Left ventricle myocardium superior (tissue), 1 donor: ENCODE measurements around the gene MCM8. TPM values are rescaled to one million over a fixed set of nuclear protein-coding genes. Genes with fewer than 3 reads are reported as not detected.

Source experiments
- ATAC-seq: fragments of 200-7000 bp; cut with Tn5 transposase; one replicate; pipeline ENCODE4 v1.9.1; 2020; ENCODE audit warnings: mild to moderate bottlenecking, moderate library complexity
- DNase-seq: peaks from one replicate; pipeline ENCODE4 v3.0.0-alpha.2; 2020
- intact Hi-C: fragments of 100-400 bp; cut with micrococcal nuclease; formaldehyde crosslinking; loops from one replicate; pipeline ENCODE4 v1.11.0; 2022
- long read RNA-seq: library from polyadenylated mRNA; unstranded; transcript quantifications from one replicate; pipeline ENCODE4 v2.0.0, GENCODE V29; 2021
- total RNA-seq: library from RNA; stranded (reverse); fragmentation: NEBNext Ultra II Directional; extraction: Animal tissue kit (Norgen Biotek cat#: 25700); gene quantifications from one replicate; pipeline ENCODE4 v1.2.1, GENCODE V29; 2021
- donor health status: DM: no; HTN: yes; CAD: no; lungs with severe emphysema.

MCM8 gene
- 6.7 TPM for total RNA-seq
- long read RNA-seq = 0 reads

GRCh38 chr20:5950271-5951031, at the start of gene MCM8, which contains the start of gene TRMT6:
MCM8 (plus strand) TSS chr20:5950652; CDS start chr20:5952016, 1,364 bp downstream.
TRMT6 (minus strand) TSS chr20:5950533; CDS start chr20:5950405, 128 bp downstream.
- ATAC-seq = peak; percentile 100
- intact Hi-C loops = no loop called here
- DNase-seq = peak; percentile 97

DNA sequence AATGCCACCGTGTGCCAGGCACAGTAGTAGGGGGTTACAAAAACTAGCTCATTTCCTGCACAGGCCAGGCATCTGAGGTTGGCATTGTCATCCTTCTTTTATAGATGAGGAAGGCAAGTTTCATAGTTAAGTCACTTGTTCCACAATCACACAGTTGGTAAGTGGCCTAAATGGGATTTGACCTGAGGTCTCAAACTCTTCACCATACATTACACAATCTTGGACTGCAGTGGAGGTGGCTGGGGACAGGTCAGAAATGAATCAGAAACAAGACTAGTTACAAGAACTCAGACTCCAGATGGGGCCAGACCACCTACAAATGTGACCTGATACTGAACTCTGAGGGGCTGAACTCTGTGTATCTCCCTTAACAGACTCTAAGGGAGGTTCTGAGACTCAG, 49.5 kb upstream of the MCM8 start:
- ATAC-seq (no peak), DNase-seq (no peak)
- intact Hi-C loops = no loop called here

DNA sequence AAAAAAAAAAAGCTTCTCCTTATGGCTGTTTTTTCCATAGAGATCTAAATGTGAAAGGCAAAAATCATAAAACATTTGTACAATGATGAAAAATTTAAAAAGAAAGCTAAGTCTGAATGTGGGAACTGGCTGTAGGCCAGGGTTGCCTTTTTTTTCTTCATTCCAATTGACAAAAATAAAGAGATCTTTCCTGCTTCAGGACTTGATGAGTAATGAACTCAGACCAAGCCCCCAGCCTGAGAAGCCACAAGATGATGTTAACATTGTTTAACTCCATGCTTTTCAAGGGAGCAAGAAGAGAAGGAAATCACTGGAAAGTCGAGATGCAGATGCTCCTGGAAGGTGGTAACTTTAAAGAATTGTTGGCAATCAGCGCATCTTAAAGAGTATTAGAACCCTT, 41.5 kb upstream of the MCM8 start:
- ATAC-seq = no peak
- intact Hi-C loops = no loop called here

DNA sequence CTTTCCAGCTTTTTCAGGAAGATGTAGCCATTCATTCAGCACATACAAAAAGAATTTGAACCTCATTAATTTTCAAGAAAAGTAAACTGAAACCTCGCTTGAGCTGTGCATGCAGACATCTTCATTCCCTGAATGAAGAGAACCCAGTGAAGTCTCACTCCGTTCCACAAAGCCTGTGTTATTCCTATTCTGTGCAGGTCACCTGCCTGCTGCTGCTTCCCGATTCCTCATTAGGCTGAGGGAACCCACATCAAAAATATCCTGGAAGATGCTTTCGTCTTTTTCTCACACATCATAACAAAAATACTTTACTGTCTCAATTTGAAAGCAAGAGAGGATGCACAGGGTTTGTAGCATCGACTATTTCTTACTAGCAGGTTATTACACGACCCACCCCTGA, 40.3 kb upstream of the MCM8 start:
- no peak for DNase-seq
- intact Hi-C loops = no loop called here
- ATAC-seq = no peak

More for the DNA sequence above, 41.5 kb upstream of the MCM8 start:
- DNase-seq = no peak

DNA sequence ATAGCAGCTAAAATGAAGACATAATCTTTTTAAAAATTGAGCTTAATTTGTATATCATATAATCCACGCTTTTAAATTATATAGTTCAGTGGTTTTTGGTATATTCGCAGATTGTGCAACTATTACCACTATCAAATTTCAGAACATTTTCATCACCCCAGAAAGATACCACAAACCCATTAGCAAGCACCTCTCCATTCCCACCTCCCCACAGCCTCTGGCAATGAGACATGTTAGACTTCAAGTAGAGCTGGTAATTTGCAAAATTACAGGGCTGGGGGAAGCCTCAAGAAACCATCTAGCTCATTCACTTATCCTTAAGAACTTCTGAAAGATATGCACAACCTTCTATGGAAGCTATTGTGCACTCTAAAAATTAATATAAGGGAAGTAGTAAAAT, 37.3 kb upstream of the MCM8 start:
- intact Hi-C loops = no loop called here
- no peak for DNase-seq
- ATAC-seq = no peak

DNA sequence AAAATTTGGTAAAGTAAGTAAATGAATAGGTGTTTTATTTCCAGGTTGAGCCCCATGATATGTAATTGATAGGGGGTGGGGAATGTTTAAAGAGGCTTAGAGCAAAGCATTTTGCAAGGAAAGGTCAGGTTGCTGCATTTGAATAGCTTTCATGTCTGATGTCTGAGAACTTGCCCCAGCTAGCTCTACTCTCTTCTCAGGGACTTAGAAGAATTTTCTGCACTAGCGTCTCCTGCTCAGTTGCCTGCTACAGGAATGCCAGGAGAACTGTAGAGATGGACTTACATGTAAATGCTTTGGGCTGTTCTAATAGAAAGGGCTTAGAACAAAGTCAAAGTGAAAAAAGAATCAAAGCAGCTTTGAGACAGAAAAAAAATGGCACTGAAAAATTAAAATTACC, 35.6 kb upstream of the MCM8 start:
- intact Hi-C loops = no loop called here
- no peak for DNase-seq
- ATAC-seq = no peak

- intact Hi-C loops = no loop called here
- ATAC-seq (no peak), DNase-seq (no peak)
Measured at GRCh38 chr20:5918856-5919625, 31.4 kb upstream of the MCM8 start.

DNA sequence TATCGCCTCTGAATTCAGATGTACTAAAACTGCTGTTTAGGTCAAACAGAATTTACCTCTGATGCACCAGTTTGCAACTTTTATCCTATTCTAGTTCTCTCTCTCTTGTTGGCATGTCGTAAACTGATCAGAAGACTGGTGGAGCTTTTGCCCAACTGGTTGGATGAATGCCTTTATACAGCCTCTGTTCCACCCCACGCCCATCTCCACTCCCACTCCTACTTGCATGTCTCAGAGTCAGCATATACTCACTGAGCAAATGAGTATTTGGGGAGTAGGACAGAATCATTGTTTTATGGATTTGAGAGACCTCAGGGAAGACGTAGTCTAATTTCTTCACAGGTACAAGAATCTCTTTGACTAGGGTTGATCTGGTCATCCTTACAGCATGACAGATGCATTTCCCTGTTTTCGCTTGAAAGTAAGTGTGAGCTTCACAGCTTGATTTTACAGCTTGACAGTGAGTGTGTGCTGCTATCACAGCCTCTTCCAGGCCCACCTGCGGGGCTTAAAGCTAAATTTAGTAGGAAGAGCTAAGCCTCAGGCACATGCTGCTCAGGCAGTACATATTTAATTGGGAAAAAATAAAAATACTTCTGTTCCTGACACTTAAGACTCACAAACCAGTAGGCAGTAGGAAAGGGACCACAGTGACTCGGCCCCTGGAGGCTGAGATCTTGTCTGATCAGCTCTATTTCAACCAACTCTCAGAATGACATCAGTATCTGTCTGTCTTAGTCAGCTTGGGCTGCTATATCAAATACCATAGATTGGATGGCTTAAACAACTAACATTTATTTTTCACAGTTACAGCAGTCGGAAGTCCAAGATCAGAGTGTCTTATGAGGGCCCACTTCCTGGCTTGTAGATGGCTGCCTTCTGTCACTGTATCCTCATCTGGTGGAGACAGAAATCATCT, 30.6 kb upstream of the MCM8 start:
- intact Hi-C loops = no loop called here
- no peak for DNase-seq
- no peak for ATAC-seq

DNA sequence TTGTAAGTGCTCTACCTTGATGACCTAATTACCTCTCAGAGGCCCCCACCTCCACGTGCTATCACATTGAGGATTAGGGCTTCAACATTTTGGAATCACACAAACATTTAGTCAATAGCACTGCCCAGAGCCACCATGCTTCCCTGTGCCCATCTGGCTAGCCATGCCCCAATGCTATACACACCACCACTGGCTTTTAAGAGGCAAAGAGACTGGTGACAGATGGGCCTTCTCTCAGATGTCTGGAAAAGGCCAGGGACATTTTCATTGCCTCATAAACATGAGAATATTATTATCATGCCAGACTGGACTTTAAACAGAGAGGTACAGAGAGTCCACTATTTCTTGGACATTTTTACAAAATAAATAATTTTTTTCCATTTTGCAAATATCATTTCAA, 29.9 kb upstream of the MCM8 start:
- ATAC-seq = no peak

DNA sequence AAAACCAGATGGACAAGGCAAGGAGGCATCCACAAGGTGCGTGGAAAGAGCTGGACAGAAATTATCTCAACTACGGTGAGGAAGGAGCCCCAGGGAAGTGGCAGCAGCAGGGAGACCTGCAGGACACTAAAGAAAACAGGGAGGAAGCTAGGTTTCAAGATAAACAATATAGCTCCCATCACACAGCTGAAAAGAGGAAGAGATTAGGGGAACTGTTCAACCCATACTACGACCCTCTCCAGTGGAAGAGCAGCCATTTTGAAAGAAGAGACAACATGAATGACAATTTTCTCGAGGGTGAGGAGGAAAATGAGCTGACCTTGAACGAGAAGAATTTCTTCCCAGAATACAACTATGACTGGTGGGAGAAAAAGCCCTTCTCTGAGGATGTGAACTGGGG, 27.0 kb upstream of the MCM8 start:
- intact Hi-C loops = no loop called here
- ATAC-seq (no peak), DNase-seq (no peak)

More for the DNA sequence above, 29.9 kb upstream of the MCM8 start:
- intact Hi-C loops = no loop called here
- DNase-seq = no peak

GRCh38 chr20:5925551-5925950, 24.9 kb upstream of the MCM8 start:
- ATAC-seq = no peak
- intact Hi-C loops = no loop called here
- DNase-seq = no peak

DNA sequence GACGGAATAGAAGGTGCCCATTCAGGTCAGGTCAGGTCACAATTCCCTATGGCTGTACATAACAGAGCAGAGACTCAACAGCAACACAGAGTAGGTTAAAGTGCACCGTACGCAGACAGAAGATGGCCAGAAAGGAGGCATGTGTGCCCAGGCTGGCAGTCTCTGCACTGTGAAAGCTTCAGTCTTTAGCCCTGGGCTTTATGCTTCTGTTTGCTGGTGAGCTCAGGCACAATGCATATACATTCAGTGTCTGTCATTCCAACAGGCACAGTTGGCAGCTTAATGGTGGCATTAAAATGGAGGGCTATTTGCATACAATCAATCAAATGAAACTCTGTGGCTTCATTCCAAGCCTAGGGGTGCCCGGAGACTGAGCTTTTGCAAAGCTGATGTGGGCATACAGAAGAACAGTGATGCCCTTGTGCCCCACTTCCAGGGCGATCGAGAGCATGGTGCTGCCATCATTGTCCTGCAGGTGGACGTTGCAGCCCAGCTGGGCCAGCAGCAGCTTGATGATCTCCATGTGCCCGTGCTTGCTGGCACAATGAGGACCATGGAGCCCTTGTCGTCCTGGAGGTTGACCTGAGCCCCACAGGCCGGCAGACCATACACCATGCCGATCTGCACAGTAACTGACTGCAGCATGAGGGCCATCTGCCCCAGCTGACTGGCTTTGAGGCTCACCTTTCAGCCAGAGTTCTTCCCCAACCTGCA, 22.5 kb upstream of the MCM8 start:
- intact Hi-C loops = no loop called here
- ATAC-seq (no peak), DNase-seq (no peak)

DNA sequence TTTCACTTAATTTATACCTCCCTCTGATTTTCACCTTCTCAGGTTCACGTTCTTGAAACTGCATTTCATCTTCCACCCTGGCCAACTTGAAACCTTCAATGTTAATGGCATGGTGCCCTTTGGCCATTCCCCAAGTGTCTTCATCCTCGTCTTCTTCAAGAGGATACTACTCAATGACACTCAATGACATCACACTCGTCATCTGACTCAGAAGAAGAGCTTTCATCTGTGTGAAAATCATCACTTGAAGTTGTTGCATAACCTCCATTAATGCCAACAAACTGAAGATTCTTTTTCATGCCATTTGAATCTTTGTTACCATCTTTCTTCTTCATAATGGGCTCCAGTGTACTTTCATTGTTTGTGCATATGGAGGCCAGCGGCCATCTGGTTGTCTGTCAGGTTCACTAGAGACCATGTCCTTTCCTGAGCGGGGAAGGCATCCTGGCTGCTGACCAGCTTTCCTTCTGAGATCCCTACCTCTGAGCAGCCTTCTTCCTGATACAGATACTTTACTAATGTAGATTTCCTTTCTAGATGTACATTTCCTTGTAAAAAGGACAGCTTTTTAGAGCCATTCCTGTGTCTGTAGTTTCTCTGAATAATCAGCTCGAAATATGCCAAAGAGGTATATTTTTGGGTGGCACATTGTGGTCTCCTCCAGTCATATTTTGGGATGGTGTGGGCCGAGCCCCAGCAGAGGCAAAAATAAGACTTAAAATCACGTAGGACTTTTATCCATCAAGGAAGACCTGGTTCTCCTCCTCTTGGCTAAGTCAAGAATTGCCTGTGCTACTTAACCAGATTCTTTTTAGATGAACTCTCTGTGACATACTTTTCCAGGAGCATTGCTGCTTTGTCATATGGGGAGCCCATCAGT, 21.4 kb upstream of the MCM8 start:
- ATAC-seq (no peak), DNase-seq (no peak)
- intact Hi-C loops = no loop called here

GRCh38 chr20:5931411-5931810, 19.0 kb upstream of the MCM8 start:
- intact Hi-C loops = no loop called here
- ATAC-seq (no peak), DNase-seq (no peak)

- ATAC-seq = no peak
- no peak for DNase-seq
- intact Hi-C loops = no loop called here
Measured at GRCh38 chr20:5932796-5933195, 17.7 kb upstream of the MCM8 start.

DNA sequence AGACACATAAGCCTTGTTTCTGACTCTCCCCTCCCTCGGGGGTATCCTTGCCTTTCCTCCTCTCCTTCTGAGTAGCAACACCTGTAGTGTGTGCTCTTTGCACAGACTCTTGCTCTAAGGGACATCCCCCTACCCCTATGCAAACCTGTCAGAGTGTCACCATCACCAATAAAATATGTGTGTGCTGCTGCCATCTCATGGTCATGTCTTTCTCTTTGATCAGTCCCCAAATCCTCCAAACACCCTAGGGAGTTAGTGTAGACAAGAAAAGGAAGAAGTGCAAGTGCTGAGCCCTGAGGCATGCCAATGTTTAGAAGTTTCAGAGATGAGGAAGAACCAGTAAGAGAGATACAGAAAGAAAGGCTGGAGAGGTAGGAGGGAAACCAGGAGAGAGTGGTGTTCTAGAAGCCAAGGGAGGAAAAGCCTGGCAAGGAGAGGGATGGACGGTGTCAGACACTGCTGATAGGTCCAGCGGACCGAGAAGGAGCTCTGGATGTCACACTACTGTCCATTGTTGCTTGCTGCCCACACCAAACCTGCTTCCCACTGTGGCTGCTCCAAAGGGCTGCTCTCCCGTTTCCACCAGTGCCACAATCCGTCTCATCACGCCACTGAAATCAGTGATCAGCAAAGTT, 16.5 kb upstream of the MCM8 start:
- intact Hi-C loops = no loop called here
- peak; percentile 68 for ATAC-seq
- no peak for DNase-seq

- DNase-seq (no peak), ATAC-seq (no peak)
- intact Hi-C loops = no loop called here
Measured at GRCh38 chr20:5935384-5935783, 15.1 kb upstream of the MCM8 start.

DNA sequence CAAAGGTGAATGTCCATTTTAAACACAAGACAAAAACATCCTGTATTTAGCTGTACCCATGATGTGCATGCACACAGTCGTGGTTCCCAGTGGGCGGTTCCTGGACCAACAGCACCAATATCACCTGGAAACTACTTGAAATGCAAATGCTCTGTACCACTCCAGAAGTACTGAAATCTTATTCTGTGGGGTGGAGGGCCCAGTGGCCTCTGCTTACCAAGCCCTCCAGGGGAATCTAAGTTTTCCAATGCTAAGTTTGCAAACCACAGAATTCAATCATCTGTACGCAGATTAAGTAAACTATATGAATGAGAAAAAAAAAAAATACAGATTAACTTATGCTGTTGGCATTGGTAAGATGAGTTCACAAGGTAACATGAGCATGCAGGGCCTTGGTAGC, 14.2 kb upstream of the MCM8 start:
- ATAC-seq (no peak), DNase-seq (no peak)
- intact Hi-C loops = no loop called here
